HG02588 (cell line): ENCODE results near the gene CD5L.

Experiments used
- ATAC-seq: cut with Tn5 transposase; IDR thresholded peaks from one replicate; pipeline ENCODE4 v1.9.1; 2021; ENCODE audit warnings: mild to moderate bottlenecking, moderate library complexity; ENCODE audit not compliant: unreplicated experiment

Gene CD5L

GRCh38 chr1:157841708-157842107, at the start of gene CD5L:
TSS of gene CD5L (minus strand) at chr1:157841808. CDS start at chr1:157841701, 107 bp downstream.
- ATAC-seq, result no peak

- ATAC-seq, result no peak
Measured at GRCh38 chr1:157882580-157882979, 41.0 kb upstream of the CD5L start.

GRCh38 chr1:157880621-157881020, 39.0 kb upstream of the CD5L start:
- no peak for ATAC-seq

GRCh38 chr1:157878059-157878458, 36.5 kb upstream of the CD5L start:
- no peak for ATAC-seq

- no peak for ATAC-seq
Measured at GRCh38 chr1:157870490-157870889, 28.9 kb upstream of the CD5L start.

DNA sequence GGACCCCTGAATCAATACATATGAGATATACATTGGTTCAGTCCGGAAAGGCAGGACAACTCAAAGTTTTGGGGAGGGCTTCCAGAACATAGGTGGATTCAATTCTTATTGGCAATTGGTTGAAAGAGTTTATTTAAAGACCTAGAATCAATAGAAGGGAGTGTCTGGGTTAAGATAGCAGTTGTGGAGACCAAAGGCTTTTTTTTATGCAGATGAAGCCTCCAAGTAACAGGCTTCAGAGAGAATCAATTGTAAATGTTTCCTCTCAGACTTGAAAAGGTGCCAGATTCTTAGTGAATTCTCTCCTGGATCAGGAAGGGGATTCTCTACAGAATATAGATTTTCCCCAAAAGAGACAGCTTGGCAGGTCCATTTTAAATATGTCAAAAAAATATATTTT, 27.0 kb upstream of the CD5L start:
- ATAC-seq, result no peak

- ATAC-seq, result no peak
Measured at GRCh38 chr1:157862114-157863070, 20.8 kb upstream of the CD5L start.

DNA sequence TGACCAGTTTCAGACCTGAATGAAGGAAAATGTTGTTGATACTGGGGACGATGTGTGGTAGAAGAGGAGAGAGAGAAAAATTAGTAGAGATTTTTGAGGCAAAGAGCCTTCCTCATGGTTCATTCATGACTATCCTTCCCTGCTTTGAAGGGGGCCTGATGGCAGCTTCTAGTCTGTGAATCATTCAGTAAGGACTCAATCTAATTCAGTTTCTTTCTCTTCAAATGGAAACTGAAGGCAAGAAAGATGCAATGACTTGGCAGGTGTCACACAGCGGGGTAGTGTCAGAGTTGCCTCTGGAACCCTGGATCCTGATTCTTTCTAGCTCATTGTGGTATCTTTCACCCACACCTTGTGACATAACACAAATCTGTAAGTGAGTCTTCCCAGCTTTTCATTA, 14.9 kb upstream of the CD5L start:
- ATAC-seq, result peak; percentile 72

- ATAC-seq, result no peak
Measured at GRCh38 chr1:157852476-157852875, 10.9 kb upstream of the CD5L start.

DNA sequence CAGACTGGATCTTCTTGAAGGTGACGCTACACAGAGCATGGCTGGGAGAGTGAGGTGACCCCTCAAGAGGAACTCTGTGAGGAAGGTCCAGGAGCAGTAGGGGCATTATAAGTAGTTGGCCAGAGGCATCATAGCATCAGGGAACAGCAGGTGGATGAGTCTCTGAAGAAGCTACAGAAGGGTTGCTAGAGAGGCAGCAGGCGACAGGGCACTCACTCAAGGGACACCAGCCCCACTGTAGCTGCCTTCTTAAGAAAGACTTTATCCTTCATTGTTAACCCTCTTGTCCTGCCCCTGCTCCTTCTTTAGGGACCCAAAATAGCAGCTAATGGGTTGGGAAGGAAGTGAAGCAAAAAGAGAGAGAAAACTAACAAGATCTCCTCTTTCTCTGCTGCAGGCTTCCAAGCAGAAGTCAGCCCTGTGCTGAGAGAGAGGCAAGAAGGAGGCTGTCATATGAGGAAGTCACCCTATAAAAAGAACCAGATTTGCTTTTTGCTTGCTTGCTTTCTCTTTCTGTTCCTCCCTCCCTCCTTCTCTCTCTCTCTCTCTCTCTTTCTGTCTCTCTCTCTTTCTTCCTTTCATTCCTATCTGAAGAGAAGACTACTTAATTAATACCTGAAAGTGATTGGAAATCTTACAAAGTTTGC, 7.7 kb upstream of the CD5L start:
- peak; percentile 72 for ATAC-seq

- ATAC-seq, result no peak
Measured at GRCh38 chr1:157844089-157844830, 2.7 kb upstream of the CD5L start.

DNA sequence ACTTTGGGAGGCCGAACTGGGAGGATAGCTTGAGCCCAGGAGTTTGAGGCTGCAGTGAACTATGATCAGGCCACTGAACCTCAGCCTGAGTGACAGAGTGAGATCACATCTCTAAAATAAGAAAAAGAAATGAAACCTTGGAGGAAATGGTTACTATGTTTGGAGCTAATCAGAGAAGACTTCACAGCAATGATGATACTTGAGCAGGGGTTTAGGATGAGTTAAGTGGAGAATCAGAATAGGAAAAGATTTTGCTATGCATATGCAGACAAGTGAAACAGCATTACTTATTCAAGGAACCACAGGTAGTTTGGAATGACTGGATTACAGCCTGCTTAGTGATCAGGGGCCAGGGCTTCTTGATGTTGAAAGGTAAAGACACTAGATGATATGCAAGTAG, 1.3 kb upstream of the CD5L start:
- ATAC-seq, result no peak

GRCh38 chr1:157838966-157839365, 2.6 kb downstream of the CD5L start:
- no peak for ATAC-seq

DNA sequence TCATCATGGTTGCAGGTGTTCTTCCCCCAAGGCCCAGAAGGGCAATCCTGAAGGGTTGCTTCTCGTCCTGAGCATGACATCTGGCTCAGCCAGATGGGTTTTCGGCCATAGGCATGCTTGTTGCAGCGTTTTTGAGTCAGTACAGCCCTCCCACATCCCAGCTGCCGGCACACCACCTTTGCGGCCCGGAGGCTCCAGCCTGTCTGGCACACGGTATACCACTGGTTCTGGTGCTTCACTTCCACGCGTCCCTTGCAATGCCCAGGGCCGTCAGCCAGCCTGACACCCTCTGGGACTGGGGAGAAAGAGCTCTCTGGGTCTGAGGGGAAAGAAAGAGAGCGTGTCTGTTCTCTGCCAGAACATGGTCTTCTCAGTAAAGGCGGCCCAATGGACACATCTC, 7.2 kb downstream of the CD5L start:
- ATAC-seq, result no peak

DNA sequence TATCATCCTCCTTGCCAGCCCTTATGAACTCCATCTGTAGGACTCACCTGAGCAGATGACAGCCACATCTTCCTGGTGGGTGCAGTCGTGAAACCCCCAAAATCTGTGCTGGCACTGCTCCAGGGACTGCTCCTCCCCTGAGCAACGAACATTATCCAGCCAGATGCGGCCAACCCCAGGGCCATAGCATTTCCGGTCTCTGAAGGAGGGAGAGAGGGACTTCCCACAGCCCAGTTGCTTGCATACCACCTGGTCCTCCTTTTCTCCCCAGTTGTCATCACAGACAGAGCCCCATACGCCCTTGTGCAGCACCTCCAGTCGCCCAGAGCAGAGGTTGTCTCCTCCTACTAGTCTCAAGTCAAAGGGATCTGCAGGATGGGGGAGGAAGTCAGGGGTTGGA, 8.5 kb downstream of the CD5L start:
- no peak for ATAC-seq

DNA sequence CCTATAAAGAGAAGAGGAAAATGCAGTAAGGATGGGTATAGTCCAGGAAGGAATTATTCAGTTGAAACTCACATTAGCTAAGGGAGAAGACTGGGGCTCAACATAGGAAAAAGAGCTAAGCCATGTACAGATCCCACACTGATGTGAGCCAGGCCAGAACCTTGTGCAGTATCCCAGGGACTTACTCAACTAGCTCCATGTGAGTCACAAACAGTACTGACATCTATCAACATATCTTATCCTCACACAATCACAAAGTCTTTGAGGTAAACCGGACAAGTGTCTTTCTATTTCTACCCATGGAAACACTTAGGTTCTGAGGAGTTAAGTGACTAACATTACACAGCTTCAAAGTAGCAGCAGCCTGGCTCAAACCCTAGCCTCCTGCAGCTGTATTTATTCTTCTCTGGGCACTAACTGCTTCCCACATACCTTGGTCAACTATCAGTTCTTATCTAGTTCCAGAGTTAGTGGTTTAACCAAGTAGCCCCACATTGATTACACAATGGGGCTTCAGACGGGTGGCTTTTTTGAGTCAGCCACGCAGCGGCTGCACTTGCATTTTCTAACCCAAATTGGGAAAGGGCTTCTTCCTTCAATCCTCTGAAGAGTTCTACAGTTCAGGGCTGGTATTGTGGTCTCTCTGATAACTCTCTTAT, 9.5 kb downstream of the CD5L start:
- ATAC-seq, result no peak

- ATAC-seq, result no peak
Measured at GRCh38 chr1:157830887-157831286, 10.7 kb downstream of the CD5L start.

- no peak for ATAC-seq
Measured at GRCh38 chr1:157829711-157830110, 11.9 kb downstream of the CD5L start.

GRCh38 chr1:157829210-157829609, 12.4 kb downstream of the CD5L start:
- ATAC-seq, result no peak

DNA sequence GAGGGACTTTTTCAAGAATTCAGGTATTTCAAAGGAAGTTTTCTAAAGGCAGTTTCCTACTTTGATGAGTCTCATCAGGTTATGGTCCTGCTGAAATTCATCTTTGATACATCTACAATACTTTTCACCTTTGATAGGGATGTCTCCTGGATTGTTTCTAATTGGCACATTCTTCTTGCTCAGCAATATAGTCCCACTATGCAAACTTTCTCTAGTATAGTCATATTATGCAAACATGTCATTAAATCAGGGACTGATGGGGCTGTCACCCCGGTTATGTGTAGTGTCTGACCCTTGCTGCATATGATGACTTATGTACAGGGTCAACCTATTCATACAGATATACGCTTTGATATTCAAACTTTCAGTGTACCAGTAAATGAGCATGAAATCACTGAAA, 21.3 kb downstream of the CD5L start:
- no peak for ATAC-seq

DNA sequence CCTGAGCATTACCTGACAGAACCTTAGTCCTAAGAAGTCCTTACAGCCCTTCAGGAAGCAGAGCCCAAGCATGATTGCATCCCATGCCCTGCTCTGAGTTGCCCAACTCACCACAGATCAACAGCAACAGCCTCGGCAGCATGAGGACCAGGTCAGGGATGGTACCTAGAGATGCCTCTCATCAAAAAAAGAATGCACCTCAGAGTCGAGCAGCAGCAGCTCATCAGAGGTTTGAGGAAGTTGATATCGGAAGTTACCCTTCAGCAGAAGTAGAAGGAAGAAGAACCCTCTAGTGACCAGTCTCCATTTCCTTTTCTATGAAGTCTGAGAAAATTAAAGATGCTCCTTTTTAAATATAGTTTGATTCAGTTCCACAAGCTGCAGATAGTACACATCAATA, 21.7 kb downstream of the CD5L start, which contains the start of gene FCRL1:
FCRL1 (minus strand) TSS at position 225 of the 400 bp plus-strand sequence; CDS start at position 142, 83 bp downstream.
- ATAC-seq, result no peak
